ENCODE data around the gene MRPS31. TPM values are rescaled to one million over a fixed set of nuclear protein-coding genes. Genes with fewer than 3 reads are reported as not detected.
"Not testable (repeated sequence)": the region's sequence is repeated elsewhere in the genome, so short reads cannot be mapped to it uniquely, and the experiment has no call there.

The MRPS31 gene
- polyA plus RNA-seq, 1 experiment = 7.6 TPM

GRCh38 chr13:40789275-40790153, 18.5 kb upstream of the MRPS31 start, which contains the start of gene SLC25A15:
Gene SLC25A15 (plus strand): TSS chr13:40789611. CDS start chr13:40793227, 3,616 bp downstream.
- Histone ChIP-seq H3K4me3 (ENCODE audit: low read depth, low read length) (peak within 1 kb of the TSS; percentile 58), H3K36me3 (ENCODE audit: control insufficient read depth, insufficient read depth, low read length) (no peaks in the 10 kb centered on the region), H3K27me3 (ENCODE audit: control insufficient read depth, insufficient read depth, low read length) (no peaks in the 10 kb centered on the region)
- ChIA-PET CTCF (interaction anchor here (0.8 to 7.0 kb wide), 8 partner anchors 9 to 264 kb away, joined by 3 to 61 read pairs (median 3); no protein-coding TSS in a partner anchor), POLR2A (interaction anchor here (0.5 kb wide), 1 partner anchor 264 kb away, joined by 4 read pairs; no protein-coding TSS in a partner anchor)
- no peak for TF ChIP-seq CTCF (IDR thresholded peaks at IDR 0.05; ENCODE audit: insufficient read depth, low read depth, low read length)
- DNase-seq (ENCODE audit: low read depth) = no peak

- H3K4me3 ChIP-seq (ENCODE audit: low read depth, low read length) = peak overlapping the region; percentile 58
- CTCF ChIA-PET = interaction anchor here (1.1 to 7.0 kb wide), 4 partner anchors 9 to 264 kb away, joined by 3 to 61 read pairs (median 3); no protein-coding TSS in a partner anchor
- POLR2A ChIA-PET = interaction anchor here (0.6 kb wide), 1 partner anchor 339 kb away, joined by 3 read pairs; no protein-coding TSS in a partner anchor
- not testable (repeated sequence) for DNase-seq (ENCODE audit: low read depth); H3K27me3 ChIP-seq (ENCODE audit: control insufficient read depth, insufficient read depth, low read length); H3K36me3 ChIP-seq (ENCODE audit: control insufficient read depth, insufficient read depth, low read length)
Measured at GRCh38 chr13:40788540-40789274, 17.7 kb upstream of the MRPS31 start.

DNA sequence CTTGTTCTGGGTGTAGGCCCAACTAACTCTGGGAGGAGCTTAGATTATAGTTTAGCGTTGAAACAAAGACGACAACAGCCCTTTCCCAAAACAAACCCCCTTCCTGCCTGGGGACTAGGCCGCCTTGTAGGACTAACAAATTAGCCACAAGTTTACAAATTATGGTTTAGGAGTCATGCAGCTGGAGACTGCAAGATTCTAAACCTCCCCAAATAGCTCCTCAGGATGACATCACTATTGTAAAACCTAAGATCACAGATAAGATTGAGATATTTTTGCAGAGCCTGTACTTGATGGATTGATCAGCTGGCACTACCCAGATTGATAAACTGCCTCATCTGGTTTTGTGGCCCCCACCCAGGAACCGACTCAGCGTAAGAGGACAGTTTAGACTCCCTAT, 16.1 kb upstream of the MRPS31 start:
- no peak for TF ChIP-seq CTCF (IDR thresholded peaks at IDR 0.05; ENCODE audit: insufficient read depth, low read depth, low read length)
- ChIA-PET CTCF (interaction anchor here (7.0 kb wide), 1 partner anchor 10 kb away, joined by 61 read pairs; no protein-coding TSS in a partner anchor), POLR2A (interaction anchor here (0.6 kb wide), 1 partner anchor 44 kb away, joined by 3 read pairs; no protein-coding TSS in a partner anchor)
- DNase-seq (ENCODE audit: low read depth) = no peak
- H3K36me3 ChIP-seq (ENCODE audit: control insufficient read depth, insufficient read depth, low read length) = no peaks in the 10 kb centered on the region
- H3K4me3 ChIP-seq (ENCODE audit: low read depth, low read length) = no peak overlapping the region
- H3K27me3 ChIP-seq (ENCODE audit: control insufficient read depth, insufficient read depth, low read length) = no peaks in the 10 kb centered on the region

DNA sequence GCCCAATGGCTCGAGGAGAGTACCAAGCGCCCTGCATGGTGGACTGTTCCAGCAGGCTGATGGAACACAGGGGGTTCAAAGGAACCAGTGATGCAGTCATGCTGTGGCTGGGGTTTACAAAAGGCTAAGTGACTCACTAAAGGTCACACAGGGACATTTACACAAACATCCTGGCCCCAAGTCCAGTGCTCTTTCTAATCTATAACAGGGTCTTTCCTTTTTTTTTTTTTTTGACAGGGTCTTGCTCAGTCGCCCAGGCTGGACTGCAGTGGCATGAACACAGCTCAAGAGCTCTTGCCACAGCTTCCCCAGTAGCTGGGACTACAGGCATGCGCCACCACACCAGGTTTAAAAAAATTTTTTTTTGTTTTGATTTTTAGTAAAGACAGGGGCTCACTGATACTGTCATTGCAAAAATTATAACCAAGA, 15.6 kb upstream of the MRPS31 start:
- TF ChIP-seq CTCF (IDR thresholded peaks at IDR 0.05; ENCODE audit: insufficient read depth, low read depth, low read length) = no peak
- Histone ChIP-seq H3K4me3 (ENCODE audit: low read depth, low read length) (no peak overlapping the region), H3K27me3 (ENCODE audit: control insufficient read depth, insufficient read depth, low read length) (no peaks in the 10 kb centered on the region), H3K36me3 (ENCODE audit: control insufficient read depth, insufficient read depth, low read length) (no peaks in the 10 kb centered on the region)
- POLR2A ChIA-PET = interaction anchor here (0.6 kb wide), 1 partner anchor 43 kb away, joined by 3 read pairs; no protein-coding TSS in a partner anchor
- CTCF ChIA-PET = interaction anchor here (7.0 kb wide), 1 partner anchor 10 kb away, joined by 61 read pairs; no protein-coding TSS in a partner anchor
- no peak for DNase-seq (ENCODE audit: low read depth)

DNA sequence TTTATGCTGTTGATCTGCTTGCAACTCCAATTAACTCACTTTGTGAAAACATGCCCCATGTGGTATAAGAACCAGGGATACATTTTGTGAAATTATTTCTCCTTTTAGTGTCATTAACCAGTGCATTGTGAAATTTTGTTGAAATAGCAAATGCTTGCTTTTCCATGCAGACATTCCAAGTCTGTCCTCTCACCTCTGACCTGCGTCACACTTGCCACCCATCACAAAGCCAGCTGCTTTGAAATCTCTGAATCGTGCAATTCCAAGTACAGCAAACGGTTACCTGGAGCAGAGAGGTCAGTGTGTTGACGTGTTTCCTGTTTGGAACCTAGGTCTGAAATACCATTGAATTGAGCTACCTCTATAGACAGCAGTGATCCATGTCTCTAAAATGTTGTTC, 13.6 kb upstream of the MRPS31 start:
- Histone ChIP-seq H3K4me3 (ENCODE audit: low read depth, low read length) (no peak overlapping the region), H3K27me3 (ENCODE audit: control insufficient read depth, insufficient read depth, low read length) (no peaks in the 10 kb centered on the region), H3K36me3 (ENCODE audit: control insufficient read depth, insufficient read depth, low read length) (no peaks in the 10 kb centered on the region)
- no peak for TF ChIP-seq CTCF (IDR thresholded peaks at IDR 0.05; ENCODE audit: insufficient read depth, low read depth, low read length)
- CTCF ChIA-PET = interaction anchor here (7.0 kb wide), 1 partner anchor 8 kb away, joined by 61 read pairs; no protein-coding TSS in a partner anchor
- DNase-seq (ENCODE audit: low read depth) = no peak
- POLR2A ChIA-PET = no interaction called here

GRCh38 chr13:40782971-40783370, 12.0 kb upstream of the MRPS31 start:
- DNase-seq (ENCODE audit: low read depth); POLR2A ChIA-PET; H3K36me3 ChIP-seq (ENCODE audit: control insufficient read depth, insufficient read depth, low read length); H3K27me3 ChIP-seq (ENCODE audit: control insufficient read depth, insufficient read depth, low read length); H3K4me3 ChIP-seq (ENCODE audit: low read depth, low read length): not testable (repeated sequence)
- CTCF ChIA-PET = interaction anchor here (0.7 to 1.1 kb wide), 3 partner anchors 32 to 1489 kb away, joined by 3 read pairs; partner anchors contain the start of gene AKAP11
